CD4-positive, alpha-beta T cell (primary cell): Measurements from ENCODE around the gene ITGA2. TPM values are rescaled to one million over a fixed set of nuclear protein-coding genes. Genes with fewer than 3 reads are reported as not detected.

Source experiments
- ATAC-seq: fragments of 200-7000 bp; cut with Tn5 transposase; one replicate; pipeline ENCODE4 v1.10.0; 2022; ENCODE audit warnings: mild to moderate bottlenecking; ENCODE audit not compliant: poor library complexity
- CTCF ChIA-PET: fragments of 350-600 bp; sonication (Branson Sonifier 250); formaldehyde crosslinking; loops from one replicate; lab custom pipeline; 2021; ENCODE audit warnings: antibody characterized with exemption, inconsistent platforms; lab: Charles Lee
- POLR2A ChIA-PET: fragments of 350-600 bp; sonication (Branson Sonifier 250); formaldehyde crosslinking; loops from one replicate; lab custom pipeline; 2021; ENCODE audit warnings: antibody characterized with exemption, inconsistent platforms; lab: Charles Lee
- DNase-seq, 14 experiments: peaks; one replicate each; pipeline ENCODE4 v3.0.0-alpha.2; 2013 to 2020; ENCODE audit warnings: mixed read lengths in 2 of 14
- H3K27ac ChIP-seq, 2 donors: one replicate each; pipeline versions ENCODE4 v1.5.1 to v1.7.0; 2013; ENCODE audit warnings: low read length in 2 of 2, low read depth in 1 of 2, mild to moderate bottlenecking in 1 of 2
- H3K27me3 ChIP-seq, 2 experiments: 1 replicate in 1 of 2; 2 replicates in 1 of 2; pipeline versions ENCODE4 v1.6.1 to v1.7.0; 2013; ENCODE audit warnings: low read length in 2 of 2, control low read depth in 1 of 2, mild to moderate bottlenecking in 1 of 2, moderate library complexity in 1 of 2; ENCODE audit not compliant: insufficient read depth in 2 of 2, control insufficient read depth in 1 of 2
- H3K36me3 ChIP-seq: one replicate; pipeline ENCODE4 v1.6.1; 2013; ENCODE audit warnings: low read length, control low read depth; ENCODE audit not compliant: insufficient read depth
- H3K4me1 ChIP-seq: one replicate; pipeline ENCODE4 v1.6.1; 2013; ENCODE audit warnings: low read length, control low read depth; ENCODE audit not compliant: insufficient read depth
- H3K4me3 ChIP-seq: one replicate; pipeline ENCODE4 v1.5.1; 2013; ENCODE audit warnings: mild to moderate bottlenecking, low read length, moderate library complexity
- H3K9me3 ChIP-seq, 2 experiments: 1 replicate in 1 of 2; 2 replicates in 1 of 2; pipeline versions ENCODE4 v1.6.1 to v1.7.0; 2013; ENCODE audit warnings: low read length in 2 of 2, mild to moderate bottlenecking in 2 of 2, control low read depth in 1 of 2, moderate library complexity in 1 of 2; ENCODE audit not compliant: control insufficient read depth in 1 of 2, insufficient read depth in 1 of 2
- H3K27ac Mint-ChIP-seq: one replicate; pipeline ENCODE4 v1.8.0; 2020; ENCODE audit warnings: mixed read lengths
- H3K27me3 Mint-ChIP-seq: one replicate; pipeline ENCODE4 v1.8.0; 2021; ENCODE audit warnings: mixed read lengths
- H3K36me3 Mint-ChIP-seq: one replicate; pipeline ENCODE4 v1.8.0; 2021; ENCODE audit warnings: low read depth, mixed read lengths
- H3K4me1 Mint-ChIP-seq: one replicate; pipeline ENCODE4 v1.8.0; 2021; ENCODE audit warnings: low read depth, mixed read lengths
- H3K4me3 Mint-ChIP-seq: one replicate; pipeline ENCODE4 v1.8.0; 2020; ENCODE audit warnings: mild to moderate bottlenecking, mixed read lengths
- H3K9me3 Mint-ChIP-seq: one replicate; pipeline ENCODE4 v1.8.0; 2020; ENCODE audit warnings: mixed read lengths
- intact Hi-C, 2 experiments: fragments of 100-400 bp; cut with DNase I in 1 of 2; cut with micrococcal nuclease in 1 of 2; formaldehyde crosslinking; loops; one replicate each; pipeline versions ENCODE4 v1.15.1 to v1.9.0; 2023 to 2025; cut with DNase I, micrococcal nuclease
- polyA plus RNA-seq, 2 donors: library from polyadenylated mRNA; unstranded; fragments of 120-200 nt; gene quantifications; one replicate each; pipeline ENCODE4 v1.2.1, GENCODE V29; 2013
- total RNA-seq, 174 experiments: library from RNA in 2 of 174; stranded (reverse) in 2 of 174; gene quantifications; one replicate each; pipeline ENCODE4 v1.2.3 and lab custom pipeline; 2021 to 2026
- TF ChIP-seq, protein P1 (sequence below): fragments of 200-600 bp; IDR thresholded peaks from one replicate; pipeline ENCODE4 v1.8.0; 2022; ENCODE audit warnings: antibody characterized with exemption, mild to moderate bottlenecking

The ITGA2 gene
- total RNA-seq: under 1 TPM; 0.03 to 0.11 TPM
- polyA plus RNA-seq (2013, experiment 1 of 2): 0.47 TPM
- polyA plus RNA-seq (2013, experiment 2 of 2): 1.5 TPM
- total RNA-seq (lab: John Stamatoyannopoulos, UW): 0.27 to 81.9 (median 5.3) reads per million in 172 experiments

DNA sequence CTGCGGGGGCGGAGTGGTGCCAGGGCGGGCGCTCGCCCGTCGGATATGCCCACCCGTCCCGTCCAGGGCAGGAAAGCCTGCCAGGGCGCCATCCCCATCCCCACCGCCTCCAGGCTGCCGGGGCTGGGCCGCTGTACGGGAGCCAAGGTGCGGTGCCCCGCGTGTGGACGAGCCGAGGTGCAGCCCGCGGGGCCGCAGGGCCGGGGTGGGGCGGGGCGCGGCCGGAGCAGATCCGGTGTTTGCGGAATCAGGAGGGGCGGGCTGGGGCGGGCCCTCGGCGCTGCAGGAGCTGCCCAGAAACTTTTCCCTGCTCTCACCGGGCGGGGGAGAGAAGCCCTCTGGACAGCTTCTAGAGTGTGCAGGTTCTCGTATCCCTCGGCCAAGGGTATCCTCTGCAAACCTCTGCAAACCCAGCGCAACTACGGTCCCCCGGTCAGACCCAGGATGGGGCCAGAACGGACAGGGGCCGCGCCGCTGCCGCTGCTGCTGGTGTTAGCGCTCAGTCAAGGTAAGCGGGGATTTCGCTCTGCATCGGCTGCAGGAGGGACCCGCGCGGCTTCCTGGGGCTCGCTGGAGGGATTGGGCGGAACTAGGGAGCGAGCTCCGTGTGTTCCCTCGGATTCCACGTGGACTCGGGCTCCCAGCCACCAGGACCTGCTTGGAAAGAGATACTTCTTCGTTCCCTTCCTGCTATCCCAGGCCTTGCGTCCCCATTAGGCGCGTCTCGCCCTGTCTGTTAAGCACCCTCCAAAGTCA lies at the start of gene ITGA2:
TSS of gene ITGA2 (plus strand) at position 328 of the 756 bp plus-strand sequence. CDS start at position 445, 117 bp downstream.
- H3K27me3 ChIP-seq: peaks cover 10% of the 10 kb centered on the region in 2 experiments
- Mint-ChIP-seq H3K4me3 (peak within 1 kb of the TSS; percentile 71), H3K4me1 (peaks cover 10% of the 10 kb centered on the region), H3K9me3 (no peaks in the 10 kb centered on the region), H3K36me3 (no peaks in the 10 kb centered on the region), H3K27me3 (peaks cover 69% of the 10 kb centered on the region), H3K27ac (no peak within 1 kb of the TSS)
- CTCF ChIA-PET: interaction anchor here (1.0 to 1.2 kb wide), 2 partner anchors 10 to 41 kb away, joined by 3 read pairs; no protein-coding TSS in a partner anchor
- no peaks in the 10 kb centered on the region for H3K9me3 ChIP-seq
- H3K27ac ChIP-seq: no peak within 1 kb of the TSS
- H3K4me1 ChIP-seq: peaks cover 18% of the 10 kb centered on the region
- intact Hi-C loops: no loop called here
- POLR2A ChIA-PET: no interaction called here
- DNase-seq (peak in 10 of 14 experiments; percentile 3 to 48 (median 18)), ATAC-seq (peak; percentile 50)
- no peaks in the 10 kb centered on the region for H3K36me3 ChIP-seq
- H3K4me3 ChIP-seq: peak within 1 kb of the TSS; percentile 76
- TF ChIP-seq, protein P1, sequence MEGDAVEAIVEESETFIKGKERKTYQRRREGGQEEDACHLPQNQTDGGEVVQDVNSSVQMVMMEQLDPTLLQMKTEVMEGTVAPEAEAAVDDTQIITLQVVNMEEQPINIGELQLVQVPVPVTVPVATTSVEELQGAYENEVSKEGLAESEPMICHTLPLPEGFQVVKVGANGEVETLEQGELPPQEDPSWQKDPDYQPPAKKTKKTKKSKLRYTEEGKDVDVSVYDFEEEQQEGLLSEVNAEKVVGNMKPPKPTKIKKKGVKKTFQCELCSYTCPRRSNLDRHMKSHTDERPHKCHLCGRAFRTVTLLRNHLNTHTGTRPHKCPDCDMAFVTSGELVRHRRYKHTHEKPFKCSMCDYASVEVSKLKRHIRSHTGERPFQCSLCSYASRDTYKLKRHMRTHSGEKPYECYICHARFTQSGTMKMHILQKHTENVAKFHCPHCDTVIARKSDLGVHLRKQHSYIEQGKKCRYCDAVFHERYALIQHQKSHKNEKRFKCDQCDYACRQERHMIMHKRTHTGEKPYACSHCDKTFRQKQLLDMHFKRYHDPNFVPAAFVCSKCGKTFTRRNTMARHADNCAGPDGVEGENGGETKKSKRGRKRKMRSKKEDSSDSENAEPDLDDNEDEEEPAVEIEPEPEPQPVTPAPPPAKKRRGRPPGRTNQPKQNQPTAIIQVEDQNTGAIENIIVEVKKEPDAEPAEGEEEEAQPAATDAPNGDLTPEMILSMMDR: no peak

DNA sequence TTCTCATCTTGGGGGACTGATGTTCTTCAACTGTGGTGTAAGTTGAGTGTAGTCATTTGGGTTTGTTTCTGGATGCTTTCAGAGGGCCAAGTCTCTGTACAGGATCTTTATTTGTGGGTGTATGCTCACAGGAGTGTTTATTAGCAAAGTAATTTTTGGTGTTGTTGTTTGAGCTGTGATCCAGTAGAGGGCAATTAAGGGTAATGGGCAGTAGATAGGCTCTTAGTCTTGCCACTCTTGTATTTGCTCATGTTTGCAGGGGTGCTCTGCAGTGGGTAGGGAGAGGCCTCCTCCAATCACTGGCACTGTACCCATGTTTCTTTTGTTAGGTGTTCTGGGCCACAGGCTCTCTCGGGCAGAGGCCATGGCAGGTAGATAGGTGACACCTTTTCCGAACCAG lies 45.9 kb upstream of the ITGA2 start:
- Histone ChIP-seq H3K27ac (no peak overlapping the region), H3K9me3 (no peaks in the 10 kb centered on the region), H3K27me3 (no peaks in the 10 kb centered on the region), H3K4me1 (no peaks in the 10 kb centered on the region), H3K4me3 (no peak overlapping the region), H3K36me3 (no peaks in the 10 kb centered on the region)
- CTCF ChIA-PET: no interaction called here
- no peaks in the 10 kb centered on the region for H3K36me3 Mint-ChIP-seq
- H3K27me3 Mint-ChIP-seq: peaks cover 6% of the 10 kb centered on the region
- no peak overlapping the region for H3K4me3 Mint-ChIP-seq
- ATAC-seq: no peak
- TF ChIP-seq, protein P1: no peak
- H3K27ac Mint-ChIP-seq: no peak overlapping the region
- intact Hi-C loops: no loop called here
- no peak for DNase-seq
- peaks cover 6% of the 10 kb centered on the region for H3K4me1 Mint-ChIP-seq
- POLR2A ChIA-PET: no interaction called here
- no peaks in the 10 kb centered on the region for H3K9me3 Mint-ChIP-seq

DNA sequence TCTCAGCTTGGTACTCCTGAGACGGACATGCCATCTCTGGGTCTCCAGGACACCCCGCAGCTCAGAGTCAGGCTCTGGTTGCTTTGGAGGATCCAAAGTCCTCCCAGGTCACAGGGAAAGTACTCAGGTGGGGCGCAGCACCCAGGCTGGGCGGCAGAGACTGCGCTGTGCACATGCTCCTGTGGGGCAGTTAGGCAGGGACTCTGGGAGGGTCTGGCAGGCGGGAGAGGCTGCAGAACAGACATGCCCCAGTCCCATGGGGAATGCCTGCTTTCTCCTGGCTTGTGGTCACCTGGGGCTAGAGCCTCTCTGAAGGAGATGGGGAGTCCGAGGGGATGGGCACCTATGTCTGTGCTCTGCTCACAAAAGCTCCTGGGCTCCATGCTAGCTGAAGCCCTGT lies 45.3 kb upstream of the ITGA2 start:
- no peaks in the 10 kb centered on the region for H3K9me3 ChIP-seq
- Mint-ChIP-seq H3K36me3 (no peaks in the 10 kb centered on the region), H3K4me1 (peaks cover 10% of the 10 kb centered on the region), H3K9me3 (no peaks in the 10 kb centered on the region), H3K27me3 (peaks cover 6% of the 10 kb centered on the region), H3K4me3 (no peak overlapping the region), H3K27ac (no peak overlapping the region)
- H3K4me3 ChIP-seq: no peak overlapping the region
- H3K27ac ChIP-seq: no peak overlapping the region
- no peaks in the 10 kb centered on the region for H3K27me3 ChIP-seq
- DNase-seq (no peak), ATAC-seq (no peak)
- no peaks in the 10 kb centered on the region for H3K36me3 ChIP-seq
- H3K4me1 ChIP-seq: no peaks in the 10 kb centered on the region
- intact Hi-C loops: no loop called here
- ChIA-PET CTCF (no interaction called here), POLR2A (no interaction called here)
- TF ChIP-seq, protein P1: no peak
